ENCODE results near the gene LRRC10B. TPM values are rescaled to one million over a fixed set of nuclear protein-coding genes. Genes with fewer than 3 reads are reported as not detected.
A peak's percentile ranks its signal among the peaks of the same experiment; 100 is the strongest.

LRRC10B gene
- total RNA-seq, 1 donor from 2014 or later = under 0.01 TPM

DNA sequence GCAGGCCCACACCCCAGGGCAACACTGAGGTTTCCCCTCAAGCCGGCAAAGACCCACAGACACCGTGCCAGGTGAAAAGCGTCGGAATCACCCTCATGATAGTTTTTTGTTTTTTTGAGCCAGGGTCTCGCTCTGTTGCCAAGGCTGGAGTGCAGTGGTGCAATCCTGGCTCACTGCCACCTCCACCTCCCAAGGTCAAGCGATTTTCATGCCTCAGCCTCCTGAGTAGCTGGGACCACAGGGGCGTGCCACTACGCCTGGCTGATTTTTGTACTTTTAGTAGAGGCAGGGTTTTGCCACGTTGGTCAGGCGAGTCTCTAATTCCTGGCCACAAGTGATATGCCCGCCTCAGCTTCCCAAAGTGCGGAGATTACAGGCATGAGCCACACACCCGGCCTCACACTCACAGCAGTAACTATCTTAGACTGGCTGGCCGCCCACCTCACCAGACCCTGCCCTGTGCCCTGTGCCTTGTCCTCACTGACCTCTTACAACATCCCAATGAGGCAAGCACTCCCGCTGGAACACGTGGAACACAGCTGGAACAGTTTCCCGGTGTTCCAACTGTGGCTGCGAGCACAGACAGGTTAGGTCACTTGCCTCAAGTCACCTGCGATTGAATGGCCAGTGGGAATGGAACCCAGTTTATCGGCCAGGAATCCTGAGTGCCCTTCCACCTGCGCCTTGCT lies 21.1 kb downstream of the LRRC10B start:
- DNase-seq (ENCODE audit: low read depth in 2 of 2) = no peak

DNA sequence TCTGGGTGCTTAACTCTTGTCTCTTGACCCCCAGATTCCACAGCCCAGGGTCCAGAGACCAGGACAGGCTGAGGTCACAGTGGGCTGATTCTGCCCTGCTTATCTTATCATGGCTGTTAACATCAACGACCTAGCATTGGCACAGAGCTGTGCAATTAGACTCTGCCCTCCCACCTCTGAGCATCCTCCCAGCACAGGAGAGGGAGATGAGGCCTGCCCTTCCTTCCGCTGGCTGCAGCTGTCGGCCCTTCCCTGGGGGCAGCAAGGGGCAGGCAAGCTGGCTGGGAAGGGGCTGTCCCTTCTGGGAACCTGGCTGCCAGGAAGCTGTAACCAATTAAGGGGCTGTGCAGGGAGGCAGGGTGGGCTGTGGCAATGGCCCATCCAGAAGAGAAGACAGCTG lies 22.5 kb downstream of the LRRC10B start:
- DNase-seq (ENCODE audit: low read depth in 2 of 2) = no peak

- DNase-seq (ENCODE audit: low read depth in 2 of 2) = peak in 1 of 2 donors; percentile 31
Measured at GRCh38 chr11:61532134-61533038, 23.8 kb downstream of the LRRC10B start.

DNA sequence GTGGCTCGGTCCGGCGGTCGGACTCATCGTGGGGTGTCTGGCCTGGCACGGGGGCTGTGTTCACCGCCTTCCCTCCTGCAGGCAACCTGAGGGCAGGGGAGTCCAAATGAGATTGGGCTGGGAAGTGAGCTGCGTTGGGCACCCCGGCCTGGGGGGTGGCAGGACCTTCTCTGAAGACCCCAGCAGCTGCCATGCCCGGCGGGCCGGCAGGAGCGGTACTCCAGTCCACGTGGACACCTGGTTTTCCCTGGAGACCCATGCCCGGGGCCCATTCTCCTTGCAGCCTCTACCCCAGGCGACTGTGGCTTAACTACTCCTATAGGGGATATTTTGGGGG lies 24.5 kb downstream of the LRRC10B start:
- no peak for DNase-seq (ENCODE audit: low read depth in 2 of 2)

DNA sequence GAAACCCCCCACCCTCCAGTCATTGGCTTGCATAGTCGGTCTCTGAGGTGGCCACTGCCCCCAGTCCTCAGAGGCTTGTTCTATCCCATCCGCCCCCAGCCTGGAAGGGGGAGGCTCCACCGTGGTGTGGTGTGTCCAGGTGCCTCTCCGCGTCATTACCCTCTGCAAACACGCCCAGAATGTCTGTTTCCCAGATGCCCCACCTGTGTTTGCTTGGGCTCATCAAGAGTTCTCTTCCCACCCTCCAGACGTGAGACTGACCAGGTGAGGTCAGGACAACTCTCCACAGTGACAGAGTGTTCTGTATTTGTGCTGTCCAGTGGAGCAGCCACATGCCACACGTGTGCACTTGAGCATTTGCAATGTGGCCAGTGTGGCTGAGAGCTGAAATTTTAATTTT lies 24.9 kb downstream of the LRRC10B start:
- DNase-seq (ENCODE audit: low read depth in 2 of 2) = no peak

GRCh38 chr11:61534025-61534932 lies 25.7 kb downstream of the LRRC10B start:
- no peak for DNase-seq (ENCODE audit: low read depth in 2 of 2)

DNA sequence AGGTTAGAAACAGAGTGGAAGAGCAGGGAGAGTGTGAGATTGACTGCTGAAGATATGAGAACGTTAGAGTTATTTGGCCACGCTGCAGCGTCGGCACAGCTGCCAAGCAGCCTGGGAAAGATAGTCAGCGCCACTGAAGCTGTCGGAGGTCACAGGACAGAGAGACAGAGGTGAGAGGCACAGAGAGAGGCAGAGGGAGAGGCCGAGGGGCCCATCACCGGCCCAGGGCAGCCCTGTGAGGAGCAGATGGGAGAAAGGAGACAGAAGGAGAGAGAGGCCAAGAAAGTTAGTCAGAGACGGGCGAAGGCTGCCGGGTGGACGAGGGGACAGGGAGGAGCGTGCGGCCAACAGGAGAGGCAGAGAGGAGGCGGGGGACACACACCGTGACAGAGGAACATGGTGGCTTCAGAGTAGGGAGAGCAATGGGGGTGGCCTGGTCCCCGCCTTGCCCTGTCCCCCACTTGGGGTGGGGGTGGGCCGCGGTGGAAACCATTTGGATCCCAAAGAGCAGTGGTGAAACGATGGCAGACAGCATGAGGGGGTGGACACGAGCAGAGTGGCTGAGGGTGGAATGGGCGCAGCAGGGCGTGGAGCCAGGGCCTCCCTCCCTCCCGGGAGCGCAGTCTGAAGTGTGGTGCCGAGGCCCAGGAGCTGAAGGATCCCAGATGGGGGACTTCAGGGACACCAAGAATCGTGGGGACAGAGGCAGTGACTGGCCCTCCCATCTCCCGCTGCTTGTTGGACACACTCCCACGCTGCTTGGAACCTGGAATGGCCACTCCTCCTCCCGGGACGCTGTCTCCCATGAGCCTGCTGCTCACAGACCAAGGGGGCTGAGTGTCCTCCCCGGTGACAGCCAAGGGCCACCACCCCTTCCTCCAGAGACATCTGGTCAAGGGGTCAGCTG lies 26.6 kb downstream of the LRRC10B start:
- DNase-seq (ENCODE audit: low read depth in 2 of 2) = no peak

DNA sequence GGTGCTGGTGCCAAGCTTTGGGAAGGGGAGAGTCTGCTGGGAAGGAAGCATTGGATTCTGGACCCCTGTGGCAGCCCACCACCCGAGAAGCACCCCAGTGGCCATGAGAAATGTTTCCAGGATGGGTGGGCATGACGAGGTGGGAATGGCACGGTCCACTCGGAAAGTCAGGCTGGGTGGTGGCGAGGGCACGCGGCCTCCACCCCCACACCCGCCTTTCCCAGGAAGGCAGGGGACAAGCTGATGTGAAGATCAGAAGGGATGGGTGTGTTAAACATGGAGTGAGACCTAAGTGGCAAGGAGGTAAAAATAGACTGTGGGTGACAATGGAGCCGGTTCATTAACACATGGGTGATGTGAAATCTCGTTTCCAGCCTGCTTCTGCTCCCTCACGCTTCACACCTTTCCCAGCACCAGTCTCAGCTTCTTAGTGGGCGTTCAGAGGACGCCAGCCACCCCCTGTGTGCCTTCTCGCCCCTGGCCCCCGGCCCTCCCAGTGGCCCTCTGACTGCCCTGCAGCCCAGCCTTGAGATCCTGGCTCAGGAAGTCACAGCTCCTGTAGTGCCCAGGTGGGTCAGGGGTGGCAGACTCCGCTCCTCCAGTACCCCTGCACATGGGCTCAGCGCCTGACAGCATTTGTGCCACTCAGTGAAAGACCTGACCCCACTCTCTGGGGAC lies 27.6 kb downstream of the LRRC10B start:
- DNase-seq (ENCODE audit: low read depth in 2 of 2) = no peak

DNA sequence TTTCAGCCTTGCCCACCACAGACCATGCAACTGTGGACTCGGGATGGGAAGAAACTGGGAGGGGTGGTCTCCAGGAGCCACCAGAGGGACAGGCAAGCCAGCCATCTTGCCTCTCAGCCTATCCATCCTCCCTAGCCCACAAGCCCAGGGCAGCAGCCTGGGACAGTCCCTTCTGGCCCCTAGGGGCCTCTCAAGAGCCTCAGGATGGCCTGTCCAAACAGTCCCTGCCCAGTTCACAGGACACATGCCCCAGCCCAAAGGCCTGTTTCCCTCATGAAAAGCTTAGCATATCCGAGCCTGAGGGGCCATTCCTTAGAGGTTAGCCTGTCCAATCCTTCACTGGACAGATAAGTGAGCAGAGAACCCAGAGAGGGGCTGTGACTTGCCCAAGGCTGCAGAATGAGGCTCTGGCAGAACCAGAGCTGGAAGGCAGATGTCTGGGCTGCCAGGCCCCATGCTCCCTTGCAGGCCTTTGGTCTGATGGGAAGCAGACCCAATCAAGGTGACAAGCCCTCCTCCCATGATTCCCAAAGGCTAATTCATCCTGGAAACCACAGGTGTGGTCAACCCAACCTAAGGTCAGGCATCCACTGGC lies 28.2 kb downstream of the LRRC10B start:
- DNase-seq (ENCODE audit: low read depth in 2 of 2) = no peak

DNA sequence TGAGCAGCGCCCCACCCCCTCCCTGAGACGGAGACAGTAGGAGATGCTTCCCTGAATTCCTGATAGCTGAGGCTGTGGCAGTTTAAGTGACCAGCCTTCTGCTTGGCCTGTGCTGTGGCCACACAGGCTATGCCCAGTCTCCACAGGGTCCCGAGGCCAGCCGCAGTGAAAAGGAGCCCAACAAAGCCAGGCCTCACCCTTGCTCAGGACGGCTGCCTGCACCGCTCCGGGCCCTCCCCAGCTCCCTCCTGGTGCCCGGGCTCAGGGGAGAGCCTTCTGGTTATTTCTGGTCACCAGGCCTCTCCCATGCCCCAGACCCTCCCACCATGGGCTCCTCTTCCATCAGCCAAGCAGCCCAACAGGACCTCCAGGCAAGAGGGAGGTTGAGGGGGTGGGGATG lies 28.8 kb downstream of the LRRC10B start:
- no peak for DNase-seq (ENCODE audit: low read depth in 2 of 2)

GRCh38 chr11:61538636-61538961 lies 30.1 kb downstream of the LRRC10B start:
- DNase-seq (ENCODE audit: low read depth in 2 of 2) = no peak

- no peak for DNase-seq (ENCODE audit: low read depth in 2 of 2)
Measured at GRCh38 chr11:61539006-61539405, 30.5 kb downstream of the LRRC10B start.

DNA sequence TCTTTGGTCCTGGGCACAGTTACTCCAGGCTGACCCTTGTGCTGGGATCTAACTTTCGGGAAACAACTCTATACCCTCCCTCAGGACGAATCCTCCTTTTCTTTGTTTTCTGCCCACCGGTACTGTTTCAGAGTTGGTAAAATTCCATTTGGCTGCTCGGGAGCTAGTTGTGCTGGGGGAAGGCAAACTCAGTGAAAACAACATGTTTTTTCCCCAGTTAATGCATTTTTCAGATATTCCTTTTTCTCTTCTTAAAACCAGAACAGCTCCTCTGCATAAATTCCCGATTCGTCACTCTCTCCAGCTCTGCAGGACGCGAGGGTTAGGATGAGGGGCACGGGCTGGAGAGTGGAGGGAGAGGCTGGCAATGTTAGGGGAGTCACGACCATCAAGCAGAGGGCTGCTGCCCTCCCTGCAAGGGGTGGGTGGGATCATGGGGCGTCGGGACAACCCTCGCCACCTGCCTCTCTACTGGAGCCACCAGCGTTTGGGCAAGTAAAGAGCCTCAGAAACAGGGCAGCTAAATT lies 31.3 kb downstream of the LRRC10B start:
- no peak for DNase-seq (ENCODE audit: low read depth in 2 of 2)

DNA sequence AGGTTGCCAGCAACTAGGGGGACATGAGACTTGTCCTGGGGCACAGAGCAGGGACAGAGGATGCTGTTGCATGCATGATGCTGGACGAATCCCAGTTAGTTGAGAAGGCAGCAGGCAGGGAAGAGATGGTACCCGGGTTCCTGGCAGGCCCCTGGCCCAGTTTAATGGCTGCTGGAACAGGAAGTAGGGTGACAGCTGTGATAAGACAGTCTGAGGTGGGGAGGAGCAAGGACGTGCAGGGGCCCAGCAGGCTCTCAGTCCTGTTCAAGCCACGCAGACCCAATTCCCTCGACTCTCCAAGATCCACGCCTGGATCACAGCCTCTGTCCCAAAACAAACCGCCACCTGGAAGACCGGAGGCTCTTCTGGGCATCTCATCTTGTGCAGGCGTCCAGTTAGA lies 32.0 kb downstream of the LRRC10B start:
- DNase-seq (ENCODE audit: low read depth in 2 of 2) = no peak

DNA sequence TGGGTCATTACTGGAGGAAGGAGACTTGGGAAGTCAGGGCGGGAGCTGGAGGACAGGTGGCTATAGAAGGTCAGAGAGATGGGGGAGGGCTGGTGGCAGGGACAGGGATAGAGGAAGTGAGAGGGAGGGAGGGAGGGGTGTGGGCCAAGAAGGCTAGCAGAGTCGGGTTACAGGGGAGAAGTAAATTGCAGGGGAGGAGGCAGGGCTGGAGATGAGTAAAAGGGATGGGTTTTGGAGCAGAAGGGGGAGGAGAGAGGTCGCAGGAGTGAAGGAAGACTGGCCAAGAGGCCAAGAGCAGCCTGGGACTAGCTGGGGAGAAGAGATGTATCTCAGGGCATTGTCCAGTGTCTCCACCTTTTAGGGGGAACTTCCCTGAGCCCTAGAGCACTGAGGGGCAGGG lies 33.0 kb downstream of the LRRC10B start:
- DNase-seq (ENCODE audit: low read depth in 2 of 2) = no peak

DNA sequence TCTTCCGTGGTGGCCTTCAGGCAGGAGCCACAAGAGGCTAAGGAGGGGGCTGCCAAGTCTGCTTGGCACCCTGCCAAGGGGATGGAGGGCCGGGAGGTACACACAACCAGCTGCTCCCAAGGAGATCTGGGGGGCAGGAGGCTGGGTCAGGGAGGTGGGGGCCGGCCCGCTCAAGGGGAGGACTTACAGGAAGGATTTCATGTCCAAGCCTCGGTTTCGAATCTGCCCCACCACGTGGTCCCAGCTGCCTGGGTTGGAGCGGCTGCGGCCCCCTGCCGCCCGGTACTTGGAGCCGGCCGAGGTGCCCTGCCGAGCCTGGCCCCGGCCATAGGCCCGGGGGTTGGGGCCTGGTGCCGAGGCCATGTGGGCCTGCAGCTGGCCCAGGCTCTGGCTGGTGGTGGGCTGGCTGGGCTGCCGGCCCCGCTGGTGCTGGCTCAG lies 33.5 kb downstream of the LRRC10B start:
- no peak for DNase-seq (ENCODE audit: low read depth in 2 of 2)

DNA sequence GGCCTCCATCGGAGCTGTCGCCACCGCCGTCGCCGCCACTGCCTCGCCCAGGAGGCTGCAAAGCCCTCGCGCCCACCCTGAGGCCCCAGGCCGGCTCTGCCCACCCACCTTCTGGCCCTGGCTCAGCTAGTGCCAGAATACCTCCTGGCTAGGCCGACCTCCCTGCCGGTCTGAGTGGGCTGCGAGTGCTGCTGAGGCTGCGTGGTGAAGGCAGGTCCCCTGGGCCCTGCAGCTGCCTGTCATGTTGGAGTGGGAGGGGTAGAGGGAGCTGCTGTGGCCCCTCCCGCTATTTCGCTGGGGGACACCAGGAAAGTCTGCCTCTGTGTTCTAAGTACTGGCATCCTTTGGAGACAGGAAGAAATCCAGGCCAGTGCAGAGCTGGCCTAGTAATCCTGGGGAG lies 34.2 kb downstream of the LRRC10B start:
- DNase-seq (ENCODE audit: low read depth in 2 of 2) = no peak

DNA sequence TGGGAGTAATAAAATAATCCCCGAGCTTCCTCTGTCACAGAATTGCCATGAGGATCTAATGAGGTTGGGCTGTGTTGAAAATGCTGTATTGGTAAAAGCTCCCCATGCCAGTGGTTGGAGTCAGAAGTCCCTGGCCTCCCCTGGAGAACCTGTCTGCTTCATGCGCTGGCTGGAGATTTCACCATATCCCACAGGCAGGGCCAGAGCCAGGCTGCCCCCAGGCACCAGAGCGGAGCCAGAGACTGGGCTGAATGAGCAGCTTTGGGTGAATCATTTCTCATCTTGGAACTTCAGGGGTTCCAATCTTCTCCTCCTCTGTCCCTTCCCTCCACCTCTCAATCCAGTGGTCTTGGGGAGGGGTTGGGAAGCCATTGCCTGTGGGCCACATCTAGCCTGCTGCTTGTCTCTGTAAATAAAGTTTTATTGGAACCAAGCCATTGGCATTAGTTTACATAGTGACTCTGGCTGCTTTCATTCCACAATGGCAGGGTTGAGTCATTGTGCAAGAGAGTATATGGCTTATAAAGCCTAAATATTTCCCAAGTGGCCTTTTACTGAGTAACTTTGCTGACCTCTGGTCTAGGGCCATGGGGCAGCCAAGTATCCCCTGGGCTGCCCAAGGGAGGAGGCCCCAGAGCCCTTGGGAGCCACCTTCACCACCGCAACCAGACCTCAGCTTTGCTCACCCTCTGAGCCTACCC lies 35.2 kb downstream of the LRRC10B start:
- DNase-seq (ENCODE audit: low read depth in 2 of 2) = no peak

DNA sequence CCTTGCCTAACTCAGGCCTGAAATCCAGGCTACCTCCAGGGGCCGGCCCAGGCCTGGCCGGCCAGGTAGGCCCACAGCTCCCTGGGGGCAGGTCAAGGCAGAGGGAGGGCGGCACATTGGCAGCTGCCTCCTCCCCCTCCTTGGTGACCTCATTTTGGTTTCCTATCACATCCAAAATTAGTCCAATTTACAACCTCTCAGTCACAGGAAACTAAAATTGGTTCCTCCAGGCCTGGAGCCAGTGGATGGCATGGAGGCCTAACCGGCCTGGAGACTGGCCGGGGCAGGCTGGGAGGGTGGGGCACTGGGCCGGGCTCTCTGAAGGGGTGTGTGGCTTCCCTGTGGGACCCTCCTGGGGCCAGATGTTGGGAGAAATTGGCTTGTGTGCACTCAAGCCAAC lies 35.9 kb downstream of the LRRC10B start:
- no peak for DNase-seq (ENCODE audit: low read depth in 2 of 2)

Data from dermis microvascular lymphatic vessel endothelial cell (primary cell).